Iris pigment epithelial cell (primary cell): Measurements from ENCODE around the gene ADAMTS20.
A peak's percentile ranks its signal among the peaks of the same experiment; 100 is the strongest.
"Not testable (repeated sequence)": the region's sequence is repeated elsewhere in the genome, so short reads cannot be mapped to it uniquely, and the experiment has no call there.

ENCODE experiments used
- DNase-seq: peaks from one replicate; pipeline ENCODE4 v3.0.0-alpha.2; 2011; ENCODE audit warnings: low read depth

The ADAMTS20 gene, protein sequence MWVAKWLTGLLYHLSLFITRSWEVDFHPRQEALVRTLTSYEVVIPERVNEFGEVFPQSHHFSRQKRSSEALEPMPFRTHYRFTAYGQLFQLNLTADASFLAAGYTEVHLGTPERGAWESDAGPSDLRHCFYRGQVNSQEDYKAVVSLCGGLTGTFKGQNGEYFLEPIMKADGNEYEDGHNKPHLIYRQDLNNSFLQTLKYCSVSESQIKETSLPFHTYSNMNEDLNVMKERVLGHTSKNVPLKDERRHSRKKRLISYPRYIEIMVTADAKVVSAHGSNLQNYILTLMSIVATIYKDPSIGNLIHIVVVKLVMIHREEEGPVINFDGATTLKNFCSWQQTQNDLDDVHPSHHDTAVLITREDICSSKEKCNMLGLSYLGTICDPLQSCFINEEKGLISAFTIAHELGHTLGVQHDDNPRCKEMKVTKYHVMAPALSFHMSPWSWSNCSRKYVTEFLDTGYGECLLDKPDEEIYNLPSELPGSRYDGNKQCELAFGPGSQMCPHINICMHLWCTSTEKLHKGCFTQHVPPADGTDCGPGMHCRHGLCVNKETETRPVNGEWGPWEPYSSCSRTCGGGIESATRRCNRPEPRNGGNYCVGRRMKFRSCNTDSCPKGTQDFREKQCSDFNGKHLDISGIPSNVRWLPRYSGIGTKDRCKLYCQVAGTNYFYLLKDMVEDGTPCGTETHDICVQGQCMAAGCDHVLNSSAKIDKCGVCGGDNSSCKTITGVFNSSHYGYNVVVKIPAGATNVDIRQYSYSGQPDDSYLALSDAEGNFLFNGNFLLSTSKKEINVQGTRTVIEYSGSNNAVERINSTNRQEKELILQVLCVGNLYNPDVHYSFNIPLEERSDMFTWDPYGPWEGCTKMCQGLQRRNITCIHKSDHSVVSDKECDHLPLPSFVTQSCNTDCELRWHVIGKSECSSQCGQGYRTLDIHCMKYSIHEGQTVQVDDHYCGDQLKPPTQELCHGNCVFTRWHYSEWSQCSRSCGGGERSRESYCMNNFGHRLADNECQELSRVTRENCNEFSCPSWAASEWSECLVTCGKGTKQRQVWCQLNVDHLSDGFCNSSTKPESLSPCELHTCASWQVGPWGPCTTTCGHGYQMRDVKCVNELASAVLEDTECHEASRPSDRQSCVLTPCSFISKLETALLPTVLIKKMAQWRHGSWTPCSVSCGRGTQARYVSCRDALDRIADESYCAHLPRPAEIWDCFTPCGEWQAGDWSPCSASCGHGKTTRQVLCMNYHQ (N-terminal part only)

GRCh38 chr12:43551971-43552559 is at the start of gene ADAMTS20:
Gene ADAMTS20 (minus strand): TSS chr12:43552203. CDS start chr12:43551921, 282 bp downstream.
- DNase-seq = peak; percentile 14

GRCh38 chr12:43599708-43600107 is 47.7 kb upstream of the ADAMTS20 start:
- no peak for DNase-seq

GRCh38 chr12:43599066-43599465 is 47.1 kb upstream of the ADAMTS20 start:
- DNase-seq = no peak

DNA sequence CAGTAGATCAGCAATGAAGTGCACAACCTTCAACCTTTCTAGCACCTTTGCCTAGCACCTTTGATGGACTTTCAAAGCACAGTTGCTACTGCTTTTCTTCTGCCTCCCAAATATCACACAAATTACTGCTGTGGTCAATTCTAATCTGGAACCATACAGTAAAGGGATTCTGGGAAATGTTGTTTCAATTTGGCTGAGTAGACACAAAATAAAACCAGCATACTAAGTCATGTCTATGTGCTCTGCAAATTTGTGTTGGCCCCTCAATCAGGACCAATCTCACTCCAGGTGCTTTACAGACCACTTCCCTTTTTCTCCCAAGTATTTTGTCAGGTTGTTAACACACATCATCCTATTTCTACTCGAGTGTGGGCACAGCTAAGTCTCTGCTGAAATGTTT is 38.3 kb upstream of the ADAMTS20 start:
- no peak for DNase-seq

- no peak for DNase-seq
Observed at GRCh38 chr12:43586646-43587245, 34.7 kb upstream of the ADAMTS20 start.

GRCh38 chr12:43585676-43586075 is 33.7 kb upstream of the ADAMTS20 start:
- no peak for DNase-seq

GRCh38 chr12:43580601-43581000 is 28.6 kb upstream of the ADAMTS20 start:
- no peak for DNase-seq

DNA sequence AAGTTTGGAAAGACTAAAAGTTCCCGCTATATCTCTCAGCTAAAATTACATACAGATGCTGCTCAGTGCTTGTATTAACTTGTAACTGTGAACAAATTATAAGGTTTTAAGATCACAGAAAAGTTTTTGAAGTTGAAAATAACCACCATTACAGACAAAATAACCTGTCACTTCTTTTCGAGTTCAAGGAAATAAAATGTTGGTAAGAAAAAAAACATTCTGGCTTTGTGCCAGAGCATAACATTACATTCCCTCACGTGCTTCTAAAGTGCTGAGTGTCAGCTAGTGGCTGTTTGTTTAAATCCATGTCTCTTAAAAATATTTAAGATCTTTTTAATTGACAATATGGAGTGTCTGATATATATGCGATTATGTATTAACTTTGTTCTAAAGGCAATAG is 27.2 kb upstream of the ADAMTS20 start:
- DNase-seq = no peak

DNA sequence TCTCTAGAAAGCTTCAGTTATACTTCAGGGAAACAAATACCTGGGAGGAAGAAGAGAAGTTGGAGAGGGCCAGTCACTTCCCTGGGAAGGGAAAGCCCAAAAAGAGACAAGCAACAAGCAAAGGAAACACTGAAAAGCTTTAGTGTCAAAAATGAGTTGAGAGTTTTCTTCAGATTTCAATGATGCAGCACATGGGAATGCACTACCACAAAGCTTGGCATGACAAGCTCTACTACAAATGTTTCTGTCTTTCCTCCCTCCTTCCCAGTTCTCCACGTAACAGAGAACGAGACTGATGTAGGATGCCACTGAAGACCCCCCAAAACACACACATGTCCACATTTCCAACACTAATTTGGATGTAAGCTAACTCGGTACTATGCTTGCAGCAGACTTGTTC is 26.8 kb upstream of the ADAMTS20 start:
- peak; percentile 31 for DNase-seq

DNA sequence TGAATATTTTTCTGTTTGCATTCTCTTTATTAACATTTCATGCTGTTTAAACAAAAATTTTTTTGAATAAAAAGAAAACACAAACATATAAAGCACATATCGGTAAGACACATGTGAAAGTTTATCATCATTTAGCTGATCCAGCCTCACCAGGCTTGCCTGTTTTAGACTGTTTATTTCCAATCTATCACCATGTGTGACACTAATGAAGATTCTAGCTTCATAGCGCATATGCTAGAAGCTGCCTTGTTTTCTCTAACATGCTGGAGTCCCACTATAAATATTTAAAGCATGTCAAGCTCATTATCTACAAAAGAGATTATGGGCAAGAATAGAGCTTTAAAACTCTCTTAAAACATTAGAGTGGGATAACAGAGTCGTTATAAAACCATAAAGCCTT is 25.4 kb upstream of the ADAMTS20 start:
- no peak for DNase-seq

- DNase-seq = no peak
Observed at GRCh38 chr12:43576162-43576561, 24.2 kb upstream of the ADAMTS20 start.

DNA sequence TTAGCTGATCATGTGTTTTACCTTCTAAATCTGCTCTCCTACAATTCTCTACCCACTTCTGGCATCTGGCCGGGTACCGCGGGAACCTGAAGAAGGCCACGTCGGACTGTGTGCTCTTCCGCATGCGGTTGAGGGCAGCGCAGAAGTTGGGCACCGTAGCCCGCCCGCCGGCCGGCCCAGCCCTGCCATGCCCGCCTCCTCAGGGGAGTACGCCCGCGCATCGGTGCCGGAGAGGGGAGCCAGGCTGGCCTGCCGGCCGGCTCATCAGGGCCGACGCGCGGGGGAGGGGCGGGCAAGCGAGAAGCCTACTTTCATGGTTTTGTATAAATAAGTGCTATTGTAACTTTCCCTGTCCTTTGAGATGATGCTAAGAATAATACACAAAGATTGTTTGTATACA is 19.9 kb upstream of the ADAMTS20 start:
- DNase-seq = no peak

DNA sequence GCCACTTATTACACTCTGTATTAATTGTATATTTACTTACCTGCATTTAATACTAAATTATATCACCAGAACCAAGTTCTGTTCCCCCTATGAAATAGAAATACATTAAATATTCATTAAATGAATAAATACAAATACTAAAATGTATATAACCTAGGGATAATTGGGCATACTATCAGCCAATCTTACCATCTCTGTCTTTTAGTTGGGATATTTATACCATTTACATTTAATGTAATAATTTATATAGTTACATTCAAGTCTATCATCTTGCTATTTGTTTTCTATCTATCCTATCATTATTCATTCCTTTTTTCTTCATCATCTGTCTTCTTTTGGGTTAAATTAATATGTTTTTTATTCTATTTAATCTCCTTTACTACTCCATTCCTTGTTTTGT is 4.1 kb upstream of the ADAMTS20 start:
- DNase-seq = no peak

GRCh38 chr12:43551279-43551970 is 578 bp downstream of the ADAMTS20 start:
- no peak for DNase-seq

GRCh38 chr12:43550831-43551271 is 1.2 kb downstream of the ADAMTS20 start:
- DNase-seq = no peak

- DNase-seq = no peak
Observed at GRCh38 chr12:43544703-43545102, 7.3 kb downstream of the ADAMTS20 start.

GRCh38 chr12:43540470-43540869 is 11.5 kb downstream of the ADAMTS20 start:
- no peak for DNase-seq

- not testable (repeated sequence) for DNase-seq
Observed at GRCh38 chr12:43537675-43538074, 14.3 kb downstream of the ADAMTS20 start.

GRCh38 chr12:43516045-43516444 is 36.0 kb downstream of the ADAMTS20 start:
- DNase-seq = no peak

DNA sequence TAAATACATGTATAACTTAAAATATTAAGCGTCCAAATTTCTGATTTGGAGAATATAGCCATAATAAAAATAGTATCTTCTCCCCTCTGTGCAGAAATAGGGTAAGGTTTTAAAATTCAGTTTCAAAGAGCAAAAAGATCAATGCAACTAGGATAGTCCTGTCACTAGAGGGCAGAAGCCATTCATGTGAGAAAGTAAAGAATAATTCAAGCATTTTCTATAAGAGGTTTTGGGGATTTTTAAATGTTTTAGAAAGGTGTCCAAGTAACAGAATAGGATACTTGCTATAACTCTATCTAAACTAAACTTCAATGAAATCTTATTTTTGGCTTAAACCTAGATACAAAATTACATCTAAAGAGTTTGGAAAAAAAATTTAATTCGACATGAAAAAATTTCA is 50.3 kb downstream of the ADAMTS20 start:
- peak; percentile 30 for DNase-seq
